ENCODE data around the gene TNFSF8. TPM values are rescaled to one million over a fixed set of nuclear protein-coding genes. Genes with fewer than 3 reads are reported as not detected.

The TNFSF8 gene, protein sequence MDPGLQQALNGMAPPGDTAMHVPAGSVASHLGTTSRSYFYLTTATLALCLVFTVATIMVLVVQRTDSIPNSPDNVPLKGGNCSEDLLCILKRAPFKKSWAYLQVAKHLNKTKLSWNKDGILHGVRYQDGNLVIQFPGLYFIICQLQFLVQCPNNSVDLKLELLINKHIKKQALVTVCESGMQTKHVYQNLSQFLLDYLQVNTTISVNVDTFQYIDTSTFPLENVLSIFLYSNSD
- total RNA-seq: 0.31 TPM

GRCh38 chr9:114930056-114930812 is at the start of gene TNFSF8:
Gene TNFSF8, minus strand, starts transcription at chr9:114930591. Its CDS starts 288 bp downstream, at chr9:114930303.

Other genes starting within 250 kb of the TNFSF8 start
- not detected for gene TEX48, start 248.4 kb downstream of the TNFSF8 start, total RNA-seq
- under 0.01 TPM for gene TNFSF15, start 124.6 kb downstream of the TNFSF8 start, total RNA-seq
- 101 TPM for gene TNC, start 187.6 kb upstream of the TNFSF8 start, total RNA-seq